ENCODE measurements around the gene RAB3GAP2.

The RAB3GAP2 gene

DNA sequence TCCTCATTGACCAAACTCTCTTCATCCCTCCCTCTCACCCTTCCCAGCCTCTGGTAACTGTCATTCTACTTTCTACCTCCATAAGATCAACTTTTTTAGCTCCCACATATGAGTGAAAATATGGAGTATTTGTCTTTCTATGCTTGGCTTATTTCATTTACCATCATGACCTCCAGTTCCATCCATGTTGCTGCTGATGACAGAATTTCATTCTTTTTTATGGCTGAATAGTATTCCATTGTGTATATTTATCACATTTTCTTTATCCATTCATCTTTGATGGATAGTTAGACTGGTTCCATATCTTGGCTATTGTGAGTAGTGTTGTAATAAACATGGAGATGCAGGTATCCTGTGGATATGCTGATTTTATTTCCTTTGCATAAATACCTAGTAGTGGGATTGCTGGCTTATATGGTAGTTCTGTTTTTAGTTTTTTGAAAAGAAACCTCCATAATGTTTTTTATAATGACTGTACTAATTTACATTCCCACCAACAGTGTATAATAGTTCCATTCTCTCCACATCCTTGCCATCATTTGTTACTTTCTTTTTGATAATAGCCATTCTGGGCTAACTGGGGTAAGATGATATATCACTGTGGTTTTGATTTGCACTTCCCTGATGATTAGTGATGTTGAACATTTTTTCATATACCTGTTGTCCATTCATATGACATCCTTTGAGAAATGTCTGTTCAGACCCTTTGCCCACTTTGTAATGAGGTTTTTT lies 142.6 kb downstream of the RAB3GAP2 start:
- DNase-seq (ENCODE audit: extremely low read depth, low read depth), result no peak
- TF ChIP-seq, protein P1, sequence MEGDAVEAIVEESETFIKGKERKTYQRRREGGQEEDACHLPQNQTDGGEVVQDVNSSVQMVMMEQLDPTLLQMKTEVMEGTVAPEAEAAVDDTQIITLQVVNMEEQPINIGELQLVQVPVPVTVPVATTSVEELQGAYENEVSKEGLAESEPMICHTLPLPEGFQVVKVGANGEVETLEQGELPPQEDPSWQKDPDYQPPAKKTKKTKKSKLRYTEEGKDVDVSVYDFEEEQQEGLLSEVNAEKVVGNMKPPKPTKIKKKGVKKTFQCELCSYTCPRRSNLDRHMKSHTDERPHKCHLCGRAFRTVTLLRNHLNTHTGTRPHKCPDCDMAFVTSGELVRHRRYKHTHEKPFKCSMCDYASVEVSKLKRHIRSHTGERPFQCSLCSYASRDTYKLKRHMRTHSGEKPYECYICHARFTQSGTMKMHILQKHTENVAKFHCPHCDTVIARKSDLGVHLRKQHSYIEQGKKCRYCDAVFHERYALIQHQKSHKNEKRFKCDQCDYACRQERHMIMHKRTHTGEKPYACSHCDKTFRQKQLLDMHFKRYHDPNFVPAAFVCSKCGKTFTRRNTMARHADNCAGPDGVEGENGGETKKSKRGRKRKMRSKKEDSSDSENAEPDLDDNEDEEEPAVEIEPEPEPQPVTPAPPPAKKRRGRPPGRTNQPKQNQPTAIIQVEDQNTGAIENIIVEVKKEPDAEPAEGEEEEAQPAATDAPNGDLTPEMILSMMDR (IDR thresholded peaks at IDR 0.05; ENCODE audit: low read depth, low read length), result no peak

DNA sequence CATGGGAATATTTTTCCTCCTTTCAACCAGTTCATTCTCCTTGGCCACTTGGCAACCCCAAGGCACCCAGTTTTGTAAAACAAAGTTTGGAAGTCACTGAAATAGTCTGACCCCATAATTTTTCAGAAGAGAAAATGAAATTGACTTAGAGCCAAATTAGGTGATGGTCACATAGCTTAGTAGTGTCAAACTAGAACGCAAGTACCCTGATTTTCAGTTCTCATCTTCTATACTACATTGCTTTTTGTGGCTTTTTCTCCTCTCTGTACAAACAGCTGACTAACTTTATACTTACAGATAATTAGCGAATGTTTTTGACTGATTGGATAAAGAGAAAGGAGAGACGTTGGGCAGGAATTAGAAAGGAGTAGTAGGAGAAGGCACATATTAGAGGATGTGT lies 145.2 kb downstream of the RAB3GAP2 start:
- TF ChIP-seq, protein P1 (IDR thresholded peaks at IDR 0.05; ENCODE audit: low read depth, low read length), result no peak
- DNase-seq (ENCODE audit: extremely low read depth, low read depth), result no peak

DNA sequence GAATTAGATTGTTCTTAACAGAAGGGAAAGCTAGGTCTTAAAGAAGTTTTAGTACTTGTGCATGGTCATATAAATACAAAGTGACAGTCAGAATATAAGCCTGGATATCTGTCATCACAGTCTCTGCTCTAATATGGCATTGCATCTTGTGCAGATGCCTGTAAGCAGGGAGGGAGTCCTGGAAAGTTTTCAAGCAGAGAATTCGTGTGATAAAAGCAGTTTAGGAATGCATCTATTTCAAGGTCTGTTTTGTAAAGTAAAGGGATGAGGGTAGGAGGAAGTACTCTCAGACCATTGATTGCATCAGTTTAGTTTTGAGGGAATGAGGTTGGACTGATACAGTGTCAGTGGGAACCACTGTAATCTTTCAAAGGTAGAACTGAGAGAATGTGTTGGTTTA lies 147.7 kb downstream of the RAB3GAP2 start:
- TF ChIP-seq, protein P1 (IDR thresholded peaks at IDR 0.05; ENCODE audit: low read depth, low read length), result no peak

DNA sequence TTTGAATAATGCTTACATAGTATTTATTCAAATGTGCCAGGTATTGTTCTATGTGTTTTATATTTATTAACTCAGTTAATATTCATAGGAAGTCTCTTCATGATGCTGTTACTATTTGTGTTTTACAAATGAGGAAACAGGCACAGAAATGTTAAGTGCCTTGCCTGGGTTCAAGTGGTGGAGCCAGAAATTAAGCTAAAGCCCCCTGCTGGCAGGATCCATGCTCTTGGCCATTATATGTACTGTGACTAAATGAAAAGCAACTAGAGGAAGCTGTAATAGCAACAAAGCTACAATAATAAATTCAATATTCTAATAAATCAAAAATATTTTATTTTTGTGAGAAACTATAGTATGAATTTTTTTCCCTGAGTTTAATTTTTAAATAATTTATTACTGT lies 148.4 kb downstream of the RAB3GAP2 start:
- DNase-seq (ENCODE audit: extremely low read depth, low read depth), result no peak
- TF ChIP-seq, protein P1 (IDR thresholded peaks at IDR 0.05; ENCODE audit: low read depth, low read length), result peak; percentile 20

More for the DNA sequence above, 147.7 kb downstream of the RAB3GAP2 start:
- peak; percentile 15 for DNase-seq (ENCODE audit: extremely low read depth, low read depth)

DNA sequence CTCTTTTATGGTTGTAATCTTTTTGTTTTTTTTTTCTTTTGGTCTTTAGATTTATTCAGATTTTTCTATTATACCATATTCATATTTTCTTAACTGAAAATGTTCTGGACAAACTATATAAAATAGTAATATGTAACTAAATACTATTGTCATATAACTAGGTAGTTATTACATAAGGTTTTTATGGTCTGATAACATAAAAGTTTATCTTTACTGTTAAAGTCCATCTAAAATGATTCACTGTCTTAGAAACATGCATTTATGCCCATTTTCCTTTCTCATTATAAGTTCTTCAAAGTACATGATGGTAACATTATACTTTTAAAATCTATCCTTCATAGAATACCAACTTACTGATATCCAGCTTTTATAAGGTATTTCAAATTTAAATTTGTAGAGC lies 149.2 kb downstream of the RAB3GAP2 start:
- TF ChIP-seq, protein P1 (IDR thresholded peaks at IDR 0.05; ENCODE audit: low read depth, low read length), result no peak
- no peak for DNase-seq (ENCODE audit: extremely low read depth, low read depth)

DNA sequence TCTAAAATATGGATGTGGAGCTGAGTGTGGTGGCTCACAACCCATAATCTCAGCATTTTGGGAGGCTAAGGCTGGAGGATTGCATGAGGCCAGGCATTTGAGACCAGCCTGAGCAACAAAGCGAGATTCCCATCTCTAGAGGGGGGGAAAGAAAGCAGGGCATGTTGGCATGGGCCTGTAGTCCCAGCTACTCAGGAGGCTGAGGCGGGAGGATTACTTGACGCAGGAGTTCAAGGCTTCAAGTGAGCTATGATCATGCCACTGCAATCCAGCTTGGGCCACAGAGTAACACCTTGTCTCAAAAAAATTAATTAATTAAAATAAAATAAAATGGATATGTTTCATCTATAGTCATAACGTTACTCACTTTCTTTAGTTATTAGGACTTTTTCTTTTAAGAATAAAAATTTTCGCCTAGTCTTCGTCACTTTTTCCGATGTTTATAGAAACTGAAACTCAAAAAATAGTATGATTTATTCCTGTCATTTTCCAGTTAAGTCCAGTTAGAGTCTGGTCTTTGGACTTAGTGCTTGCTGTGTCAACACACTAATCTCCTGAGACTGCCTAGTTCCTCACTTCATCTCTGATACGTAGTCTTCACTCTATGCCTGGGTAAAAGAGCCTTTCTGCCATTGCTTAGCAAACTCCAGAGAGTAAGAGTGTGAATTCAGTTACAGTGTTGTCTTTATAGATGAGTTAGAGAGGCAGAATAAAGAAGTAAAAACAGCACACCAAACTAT lies 150.3 kb downstream of the RAB3GAP2 start:
- TF ChIP-seq, protein P1 (IDR thresholded peaks at IDR 0.05; ENCODE audit: low read depth, low read length), result no peak
- no peak for DNase-seq (ENCODE audit: extremely low read depth, low read depth)

DNA sequence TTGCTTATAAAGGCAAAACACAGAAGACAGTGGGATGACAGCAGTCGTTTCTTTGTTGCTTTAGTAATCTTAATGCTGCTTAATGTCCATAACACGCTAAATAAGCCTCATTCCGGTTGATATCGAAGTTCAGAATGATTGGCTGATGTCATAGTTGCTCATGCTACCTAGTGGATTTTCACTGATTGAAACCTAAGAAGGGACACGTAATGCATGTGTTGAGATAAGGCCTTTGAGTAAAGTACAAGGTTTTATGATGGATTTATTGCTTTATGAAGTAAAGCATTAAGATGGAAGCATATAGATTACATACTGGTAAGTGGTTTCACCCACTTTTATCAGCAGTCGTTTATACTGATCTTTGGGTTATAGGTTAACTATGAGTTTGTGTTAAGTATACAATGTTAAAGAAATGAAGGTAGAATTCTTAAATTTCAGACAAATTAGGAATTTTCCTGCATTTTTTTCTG lies 153.2 kb downstream of the RAB3GAP2 start:
- TF ChIP-seq, protein P1 (IDR thresholded peaks at IDR 0.05; ENCODE audit: low read depth, low read length), result no peak
- no peak for DNase-seq (ENCODE audit: extremely low read depth, low read depth)
